Chondrocyte (in vitro differentiated cells): ENCODE data around the gene DVL1. TPM values are rescaled to one million over a fixed set of nuclear protein-coding genes. Genes with fewer than 3 reads are reported as not detected.

Experiments used
- DNase-seq: peaks from one replicate; pipeline ENCODE4 v3.0.0; 2021; ENCODE audit warnings: mixed read lengths, low spot score
- H3K27ac Mint-ChIP-seq: one replicate; pipeline ENCODE4 v1.8.0; 2021; ENCODE audit warnings: mild to moderate bottlenecking, moderate library complexity, mixed read lengths; ENCODE audit not compliant: unreplicated experiment
- H3K27me3 Mint-ChIP-seq: 2 replicates; pipeline ENCODE4 v1.8.0; 2021; ENCODE audit warnings: low read depth, mixed read lengths
- H3K36me3 Mint-ChIP-seq: 2 replicates; pipeline ENCODE4 v1.8.0; 2021; ENCODE audit warnings: low read depth, mixed read lengths
- H3K4me1 Mint-ChIP-seq: 2 replicates; pipeline ENCODE4 v1.8.0; 2021; ENCODE audit warnings: low read depth, mild to moderate bottlenecking, mixed read lengths
- H3K4me3 Mint-ChIP-seq: one replicate; pipeline ENCODE4 v1.8.0; 2021; ENCODE audit warnings: mild to moderate bottlenecking, moderate library complexity, mixed read lengths; ENCODE audit not compliant: unreplicated experiment
- H3K9me3 Mint-ChIP-seq: 2 replicates; pipeline ENCODE4 v1.8.0; 2021; ENCODE audit warnings: low read depth, mixed read lengths
- CTCF ChIP-seq: fragments of 200-600 bp; sonication (generic); IDR thresholded peaks from 2 replicates; pipeline ENCODE4 v1.5.0; 2021; ENCODE audit warnings: antibody characterized with exemption, mild to moderate bottlenecking, moderate library complexity
- total RNA-seq: library from RNA; stranded (reverse); gene quantifications from 3 replicates; pipeline ENCODE4 v1.2.1, GENCODE V29; 2021

DVL1 gene
- total RNA-seq, 1 donor from 2014 or later = 59.6 TPM

- no peaks in the 10 kb centered on the region for H3K9me3 Mint-ChIP-seq
- H3K27ac Mint-ChIP-seq = peak overlapping the region; percentile 32
- H3K4me3 Mint-ChIP-seq = peak overlapping the region; percentile 72
- no peak for DNase-seq
- no peaks in the 10 kb centered on the region for H3K27me3 Mint-ChIP-seq
- H3K4me1 Mint-ChIP-seq = peaks cover 37% of the 10 kb centered on the region
- no peaks in the 10 kb centered on the region for H3K36me3 Mint-ChIP-seq
- TF ChIP-seq CTCF = peak; percentile 3
These were observed 580 bp downstream of the DVL1 start for GRCh38 chr1:1348420-1349255.

GRCh38 chr1:1347663-1348419 is 1.4 kb downstream of the DVL1 start:
- peak overlapping the region; percentile 32 for H3K27ac Mint-ChIP-seq
- no peak for DNase-seq

GRCh38 chr1:1347026-1347595 is 2.1 kb downstream of the DVL1 start:
- Mint-ChIP-seq H3K36me3 (no peaks in the 10 kb centered on the region), H3K9me3 (no peaks in the 10 kb centered on the region), H3K4me3 (peak overlapping the region; percentile 72), H3K4me1 (peaks cover 27% of the 10 kb centered on the region), H3K27me3 (no peaks in the 10 kb centered on the region), H3K27ac (peak overlapping the region; percentile 32)
- TF ChIP-seq CTCF = no peak
- no peak for DNase-seq

More at GRCh38 chr1:1347663-1348419, 1.4 kb downstream of the DVL1 start:
- TF ChIP-seq CTCF = peak; percentile 5
- Mint-ChIP-seq H3K36me3 (no peaks in the 10 kb centered on the region), H3K27me3 (no peaks in the 10 kb centered on the region), H3K9me3 (no peaks in the 10 kb centered on the region), H3K4me1 (peaks cover 35% of the 10 kb centered on the region), H3K4me3 (peak overlapping the region; percentile 72)

GRCh38 chr1:1346501-1346890 is 2.7 kb downstream of the DVL1 start:
- Mint-ChIP-seq H3K27me3 (no peaks in the 10 kb centered on the region), H3K4me3 (no peak overlapping the region), H3K4me1 (peaks cover 24% of the 10 kb centered on the region), H3K27ac (no peak overlapping the region), H3K36me3 (no peaks in the 10 kb centered on the region), H3K9me3 (no peaks in the 10 kb centered on the region)
- no peak for DNase-seq
- TF ChIP-seq CTCF = no peak

GRCh38 chr1:1345860-1346500 is 3.2 kb downstream of the DVL1 start:
- no peaks in the 10 kb centered on the region for H3K36me3 Mint-ChIP-seq
- no peak for DNase-seq
- no peak overlapping the region for H3K27ac Mint-ChIP-seq
- no peaks in the 10 kb centered on the region for H3K27me3 Mint-ChIP-seq
- H3K9me3 Mint-ChIP-seq = no peaks in the 10 kb centered on the region
- no peak overlapping the region for H3K4me3 Mint-ChIP-seq
- no peak for TF ChIP-seq CTCF
- H3K4me1 Mint-ChIP-seq = peaks cover 24% of the 10 kb centered on the region
